ENCODE measurements around the gene YJEFN3.

YJEFN3 gene

DNA sequence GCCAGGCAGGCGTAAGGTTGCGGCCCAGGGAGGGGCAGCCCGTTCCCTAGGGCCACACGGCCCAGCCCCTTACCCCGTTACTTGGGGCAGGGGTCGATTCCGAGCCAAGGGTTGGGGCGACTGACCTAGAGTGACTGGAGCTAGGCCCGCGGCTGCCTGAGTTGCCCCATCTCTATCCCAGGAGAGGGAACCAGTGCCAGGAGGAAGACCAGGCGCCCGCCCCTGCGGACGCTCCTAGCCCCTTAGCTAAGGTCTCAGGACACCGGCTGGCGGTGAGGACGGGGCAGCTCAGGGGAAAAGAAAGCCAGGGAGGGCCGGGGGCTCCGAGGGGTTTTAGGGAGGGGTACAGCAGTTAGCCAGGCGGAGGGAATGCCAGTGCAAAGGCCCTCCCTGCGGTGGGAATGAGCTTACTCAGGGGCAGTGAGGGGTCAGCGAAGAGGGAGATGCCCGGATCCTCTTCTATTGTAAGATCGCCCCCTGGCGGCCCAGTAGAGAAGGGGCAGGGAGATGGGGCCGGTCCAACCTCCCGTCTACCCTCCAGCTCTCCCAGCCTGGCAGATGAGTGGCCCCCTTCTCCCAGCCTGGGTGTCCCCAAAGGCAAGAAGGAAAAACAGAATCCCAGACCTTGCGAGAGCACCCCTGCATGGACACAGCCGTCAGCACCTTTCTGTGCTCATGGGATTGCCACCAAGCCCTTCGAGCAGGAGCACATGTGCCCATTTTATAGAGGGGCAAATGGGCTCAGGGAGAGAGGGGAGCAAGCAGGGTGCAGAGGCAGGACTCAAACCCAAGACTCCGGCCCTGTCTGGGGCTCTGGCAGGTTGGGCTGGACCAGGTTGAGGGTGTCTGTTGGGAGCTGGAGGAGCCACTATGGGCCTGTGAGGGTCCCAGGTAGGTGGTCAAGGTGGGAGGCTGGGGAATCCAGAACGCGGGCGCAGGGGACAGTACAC lies 25.6 kb downstream of the YJEFN3 start:
- Histone ChIP-seq H3K4me2 (ENCODE audit: low read depth, low read length, poor library complexity, severe bottlenecking) (no peak overlapping the region), H3K4me3 (ENCODE audit: low read length, poor library complexity, severe bottlenecking) (no peak overlapping the region), H3K79me2 (ENCODE audit: insufficient read depth, low read length) (no peaks in the 10 kb centered on the region), H3K36me3 (ENCODE audit: insufficient read depth, low read length) (no peaks in the 10 kb centered on the region), H3K9me3 (ENCODE audit: insufficient read depth, low read depth, low read length) (no peaks in the 10 kb centered on the region), H3K27me3 (ENCODE audit: insufficient read depth, low read length, poor library complexity, severe bottlenecking) (no peaks in the 10 kb centered on the region), H2AFZ (ENCODE audit: low read length) (no peak overlapping the region), H4K20me1 (ENCODE audit: insufficient read depth, low read length, poor library complexity, severe bottlenecking) (no peaks in the 10 kb centered on the region), H3K9me2 (replicated peaks; ENCODE audit: low read depth, low read length) (no peaks in the 10 kb centered on the region), H3K9ac (ENCODE audit: low read depth, low read length, poor library complexity, severe bottlenecking) (no peak overlapping the region), H3F3A (ENCODE audit: low read depth) (no peaks in the 10 kb centered on the region), H3K4me1 (ENCODE audit: insufficient read depth, low read length, poor library complexity, severe bottlenecking) (no peaks in the 10 kb centered on the region)
- TF ChIP-seq EZH2phosphoT487 (IDR thresholded peaks at IDR 0.05; ENCODE audit: borderline replicate concordance), result no peak
- TF ChIP-seq, protein P1, sequence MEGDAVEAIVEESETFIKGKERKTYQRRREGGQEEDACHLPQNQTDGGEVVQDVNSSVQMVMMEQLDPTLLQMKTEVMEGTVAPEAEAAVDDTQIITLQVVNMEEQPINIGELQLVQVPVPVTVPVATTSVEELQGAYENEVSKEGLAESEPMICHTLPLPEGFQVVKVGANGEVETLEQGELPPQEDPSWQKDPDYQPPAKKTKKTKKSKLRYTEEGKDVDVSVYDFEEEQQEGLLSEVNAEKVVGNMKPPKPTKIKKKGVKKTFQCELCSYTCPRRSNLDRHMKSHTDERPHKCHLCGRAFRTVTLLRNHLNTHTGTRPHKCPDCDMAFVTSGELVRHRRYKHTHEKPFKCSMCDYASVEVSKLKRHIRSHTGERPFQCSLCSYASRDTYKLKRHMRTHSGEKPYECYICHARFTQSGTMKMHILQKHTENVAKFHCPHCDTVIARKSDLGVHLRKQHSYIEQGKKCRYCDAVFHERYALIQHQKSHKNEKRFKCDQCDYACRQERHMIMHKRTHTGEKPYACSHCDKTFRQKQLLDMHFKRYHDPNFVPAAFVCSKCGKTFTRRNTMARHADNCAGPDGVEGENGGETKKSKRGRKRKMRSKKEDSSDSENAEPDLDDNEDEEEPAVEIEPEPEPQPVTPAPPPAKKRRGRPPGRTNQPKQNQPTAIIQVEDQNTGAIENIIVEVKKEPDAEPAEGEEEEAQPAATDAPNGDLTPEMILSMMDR (conservative IDR thresholded peaks at IDR 0.05; ENCODE audit: low read length), result peak; percentile 71

DNA sequence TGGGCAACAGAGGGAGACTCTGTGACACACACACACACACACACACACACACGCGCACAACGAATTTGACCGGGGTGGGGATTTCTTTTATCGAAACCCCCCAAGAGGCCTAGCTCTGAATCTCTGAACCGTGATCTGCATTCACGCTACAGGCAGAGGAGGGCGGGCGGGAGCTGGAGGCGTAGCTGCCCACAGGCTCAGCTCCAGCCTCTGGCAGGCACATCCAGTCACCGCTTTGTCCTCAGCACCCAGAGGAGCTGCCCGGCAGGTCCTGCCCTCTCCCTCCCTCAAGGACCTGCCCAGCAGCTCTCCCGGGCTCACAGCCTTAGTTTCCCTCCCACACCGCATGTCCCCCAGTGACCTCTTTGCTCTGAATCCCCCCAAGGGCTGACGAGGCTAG lies 29.3 kb downstream of the YJEFN3 start:
- no peak overlapping the region for H3K4me3 ChIP-seq (ENCODE audit: low read length, poor library complexity, severe bottlenecking)
- H3K36me3 ChIP-seq (ENCODE audit: insufficient read depth, low read length), result no peaks in the 10 kb centered on the region
- H2AFZ ChIP-seq (ENCODE audit: low read length), result no peak overlapping the region
- no peaks in the 10 kb centered on the region for H3K27me3 ChIP-seq (ENCODE audit: insufficient read depth, low read length, poor library complexity, severe bottlenecking)
- no peaks in the 10 kb centered on the region for H3K9me3 ChIP-seq (ENCODE audit: insufficient read depth, low read depth, low read length)
- no peak overlapping the region for H3K4me2 ChIP-seq (ENCODE audit: low read depth, low read length, poor library complexity, severe bottlenecking)
- no peak overlapping the region for H3K9ac ChIP-seq (ENCODE audit: low read depth, low read length, poor library complexity, severe bottlenecking)
- TF ChIP-seq, protein P1 (conservative IDR thresholded peaks at IDR 0.05; ENCODE audit: low read length), result no peak
- TF ChIP-seq EZH2phosphoT487 (IDR thresholded peaks at IDR 0.05; ENCODE audit: borderline replicate concordance), result no peak
- no peaks in the 10 kb centered on the region for H3K4me1 ChIP-seq (ENCODE audit: insufficient read depth, low read length, poor library complexity, severe bottlenecking)
- H3K79me2 ChIP-seq (ENCODE audit: insufficient read depth, low read length), result no peaks in the 10 kb centered on the region
- H4K20me1 ChIP-seq (ENCODE audit: insufficient read depth, low read length, poor library complexity, severe bottlenecking), result no peaks in the 10 kb centered on the region
- no peaks in the 10 kb centered on the region for H3K9me2 ChIP-seq (replicated peaks; ENCODE audit: low read depth, low read length)
- H3F3A ChIP-seq (ENCODE audit: low read depth), result no peaks in the 10 kb centered on the region

DNA sequence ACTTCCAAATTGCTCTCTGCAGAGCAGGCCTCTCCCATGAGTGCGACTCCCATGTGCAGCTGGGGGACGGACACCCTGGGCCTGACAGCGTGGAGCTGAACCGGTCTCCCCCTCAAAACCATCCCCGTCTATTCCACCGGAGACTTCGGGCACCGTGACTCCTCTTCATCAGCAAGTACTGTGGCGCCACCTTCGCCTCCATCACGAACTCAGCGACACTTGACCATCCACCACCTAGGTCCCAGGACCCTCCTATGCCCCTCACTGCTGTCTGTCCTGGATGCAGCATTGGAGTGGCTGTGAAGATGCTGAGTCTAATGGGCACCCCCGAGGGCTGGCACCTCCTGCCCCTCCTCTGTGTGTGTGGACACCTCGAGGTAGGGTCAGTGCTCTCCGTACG lies 29.9 kb downstream of the YJEFN3 start:
- Histone ChIP-seq H3K9me3 (ENCODE audit: insufficient read depth, low read depth, low read length) (no peaks in the 10 kb centered on the region), H3K4me1 (ENCODE audit: insufficient read depth, low read length, poor library complexity, severe bottlenecking) (no peaks in the 10 kb centered on the region), H3K4me2 (ENCODE audit: low read depth, low read length, poor library complexity, severe bottlenecking) (no peak overlapping the region), H2AFZ (ENCODE audit: low read length) (no peak overlapping the region), H3K79me2 (ENCODE audit: insufficient read depth, low read length) (no peaks in the 10 kb centered on the region), H4K20me1 (ENCODE audit: insufficient read depth, low read length, poor library complexity, severe bottlenecking) (no peaks in the 10 kb centered on the region), H3K36me3 (ENCODE audit: insufficient read depth, low read length) (no peaks in the 10 kb centered on the region), H3K4me3 (ENCODE audit: low read length, poor library complexity, severe bottlenecking) (no peak overlapping the region), H3K27me3 (ENCODE audit: insufficient read depth, low read length, poor library complexity, severe bottlenecking) (no peaks in the 10 kb centered on the region), H3K9me2 (replicated peaks; ENCODE audit: low read depth, low read length) (no peaks in the 10 kb centered on the region), H3K9ac (ENCODE audit: low read depth, low read length, poor library complexity, severe bottlenecking) (no peak overlapping the region), H3F3A (ENCODE audit: low read depth) (no peaks in the 10 kb centered on the region)
- no peak for TF ChIP-seq EZH2phosphoT487 (IDR thresholded peaks at IDR 0.05; ENCODE audit: borderline replicate concordance)
- TF ChIP-seq, protein P1 (conservative IDR thresholded peaks at IDR 0.05; ENCODE audit: low read length), result no peak

Measured in Loucy (cell line).